GM12878 (cell line): ENCODE measurements around the gene NUMB.

Experiments
- ATF2 ChIP-seq: IDR thresholded peaks from 2 replicates; pipeline ENCODE4 v1.6.1; 2012; ENCODE audit warnings: low read length, inconsistent platforms
- ETV6 ChIP-seq, 2 experiments: fragments of 450-650 bp in 1 of 2; IDR thresholded peaks in 1 of 2; conservative IDR thresholded peaks in 1 of 2; 2 replicates each; pipeline ENCODE4 v1.6.1; 2014; ENCODE audit warnings: antibody characterized with exemption in 1 of 2, borderline replicate concordance in 1 of 2, low read depth in 1 of 2, mild to moderate bottlenecking in 1 of 2, moderate library complexity in 1 of 2
- EZH2 ChIP-seq: IDR thresholded peaks from 2 replicates; pipeline ENCODE4 v1.6.1; 2012; ENCODE audit warnings: low read depth, mild to moderate bottlenecking, control low read depth, inconsistent platforms, low read length, borderline replicate concordance; ENCODE audit not compliant: control insufficient read depth
- LARP7 ChIP-seq: fragments of 450-650 bp; IDR thresholded peaks from 2 replicates; pipeline ENCODE4 v1.6.1; 2017; ENCODE audit warnings: mild to moderate bottlenecking
- MTA2 ChIP-seq: fragments of 450-650 bp; IDR thresholded peaks from 2 replicates; pipeline ENCODE4 v1.6.1; 2016; ENCODE audit warnings: low read depth, mild to moderate bottlenecking, moderate library complexity
- POLR2AphosphoS5 ChIP-seq: IDR thresholded peaks from 2 replicates; pipeline ENCODE4 v1.6.1; 2011; ENCODE audit warnings: mild to moderate bottlenecking, low read length, inconsistent platforms
- SREBF2 ChIP-seq: IDR thresholded peaks from 2 replicates; pipeline ENCODE4 v1.6.1; 2012; ENCODE audit warnings: mild to moderate bottlenecking, low read length
- ZBTB40 ChIP-seq: fragments of 450-650 bp; IDR thresholded peaks from 2 replicates; pipeline ENCODE4 v1.6.1; 2016; ENCODE audit warnings: mild to moderate bottlenecking, moderate library complexity, borderline replicate concordance
- ZZZ3 ChIP-seq: IDR thresholded peaks from 2 replicates; pipeline ENCODE4 v1.6.1; 2011; ENCODE audit warnings: low read depth; ENCODE audit not compliant: control insufficient read depth, insufficient read length

GRCh38 chr14:73250317-73250713 lies 208.0 kb downstream of the NUMB start:
- TF ChIP-seq SREBF2 (no peak), ZBTB40 (no peak), MTA2 (no peak), ZZZ3 (no peak), ATF2 (no peak), POLR2AphosphoS5 (no peak), ETV6 (conservative IDR thresholded peaks at IDR 0.05 in 1 of 2, IDR thresholded peaks at IDR 0.05 in 1 of 2; ENCODE audit: borderline replicate concordance in 1 of 2, low read depth in 1 of 2) (no peak), LARP7 (no peak), EZH2 (no peak)
